Heart left ventricle (tissue), 16 donors: ENCODE measurements around the gene NANOS3. TPM values are rescaled to one million over a fixed set of nuclear protein-coding genes. Genes with fewer than 3 reads are reported as not detected.
A peak's percentile ranks its signal among the peaks of the same experiment; 100 is the strongest.

Experiments used
- ATAC-seq, 4 donors: fragments of 200-7000 bp; cut with Tn5 transposase; one replicate each; pipeline ENCODE4 v1.9.1; 2020 to 2022; ENCODE audit warnings: moderate library complexity in 4 of 4, mild to moderate bottlenecking in 3 of 4, moderate number of reproducible peaks in 1 of 4
- DNase-seq, 5 donors: peaks; one replicate each; pipeline ENCODE4 v3.0.0-alpha.2; 2020
- H3K27ac ChIP-seq, 12 donors: fragments of 200-600 bp; sonication (generic) in 4 of 12; one replicate each; pipeline versions ENCODE4 v1.5.0 to v1.8.0; 2016 to 2022; ENCODE audit warnings: mild to moderate bottlenecking in 2 of 12
- H3K27me3 ChIP-seq, 9 donors: fragments of 200-600 bp; sonication (generic) in 2 of 9; one replicate each; pipeline versions ENCODE4 v1.5.1 to v1.8.0; 2016 to 2022; ENCODE audit warnings: mild to moderate bottlenecking in 3 of 9
- H3K36me3 ChIP-seq, 9 donors: fragments of 200-600 bp; sonication (generic) in 2 of 9; one replicate each; pipeline versions ENCODE4 v1.5.0 to v1.8.0; 2018 to 2022; ENCODE audit warnings: mild to moderate bottlenecking in 2 of 9
- H3K4me1 ChIP-seq, 12 donors: fragments of 200-600 bp; sonication (generic) in 4 of 12; one replicate each; pipeline versions ENCODE4 v1.5.0 to v1.8.0; 2016 to 2022; ENCODE audit warnings: mild to moderate bottlenecking in 3 of 12
- H3K4me3 ChIP-seq, 12 donors: fragments of 200-600 bp; sonication (generic) in 4 of 12; one replicate each; pipeline versions ENCODE4 v1.5.0 to v1.8.0; 2017 to 2022; ENCODE audit warnings: mild to moderate bottlenecking in 9 of 12, moderate library complexity in 4 of 12
- H3K9me3 ChIP-seq, 12 donors: fragments of 200-600 bp; sonication (generic) in 4 of 12; one replicate each; pipeline versions ENCODE4 v1.5.0 to v1.8.0; 2016 to 2022; ENCODE audit warnings: mild to moderate bottlenecking in 1 of 12
- POLR2A ChIP-seq, 2 donors: fragments of 450-650 bp; IDR thresholded peaks; one replicate each; pipeline ENCODE4 v1.6.1; 2017; ENCODE audit warnings: antibody characterized with exemption in 2 of 2, mild to moderate bottlenecking in 2 of 2, moderate library complexity in 2 of 2
- WGBS, 4 donors: extraction: QIAGEN DNeasy Blood & Tissue Kit in 2 of 4; methylation state at CpG; one replicate each; pipeline versions ENCODE4 v1.1.5 to v1.1.7; 2013 to 2018; 5-methylcytosine and 5-hydroxymethylcytosine counted together
- intact Hi-C, 10 donors: fragments of 100-400 bp; cut with DNase I; formaldehyde crosslinking; loops; one replicate each; pipeline versions ENCODE4 v1.11.1 to v1.14.2; 2022
- polyA plus RNA-seq, 2 donors: library from polyadenylated mRNA; stranded (reverse); fragments of 200-250 nt; gene quantifications; one replicate each; pipeline ENCODE4 v1.2.3, GENCODE V29; 2013
- total RNA-seq, 9 donors: library from RNA; depleted of rRNA in 2 of 9; stranded (reverse); fragments of >200 nt in 2 of 9; fragmentation: NEBNext Ultra II Directional in 3 of 9; extraction: Animal tissue kit (Norgen Biotek cat#: 25700) in 3 of 9; gene quantifications; one replicate each; pipeline versions ENCODE4 v1.1.0 to v1.2.4, GENCODE V29; 2016 to 2023
- TF ChIP-seq, protein P1 (sequence below), 12 donors: fragments of 200-600 bp; sonication (generic) in 4 of 12; IDR thresholded peaks; one replicate each; pipeline versions ENCODE4 v1.5.0 to v1.8.0; 2018 to 2022; ENCODE audit warnings: antibody characterized with exemption in 12 of 12, mild to moderate bottlenecking in 5 of 12
- donor health status: ischemic (EF 13 %, LVEDD 7.1; RV severe dilation, severe dysfunction).
- donor health status: healthy with polysubstance abuse.
- donor health status: DM: no; HTN: yes; CAD: no.
- donor health status: DM: no; HTN: no; CAD: no.
- donor health status: ischemic (EF 25% LVEDD 6.9; RV normal size, moderate dysfunction).
- donor health status: ischemic (EF 25% LVEDD 5.7; RV mildly dilated, moderate dysfunction).
- donor health status: healthy.
- donor health status: DM: yes; HTN: yes; CAD: no.
- donor health status: ischemic (EF 35%, LVEDD 5.7; RV mildly dilated, moderate dysfunction).
- donor health status: nonischemic (EF 11% LVEDD 7.7; RV severe dilation, severe dysfunction).
- donor health status: DM: yes; HTN: yes; CAD: no.
- donor health status: PGD.
- donor health status: ischemic (EF 29% LVEDD 5.4; RV normal size, mild dysfunction).
- donor health status: nonischemic (EF 23%, LVEDD 6.1; RV moderate dilation, normal function).

Gene NANOS3
- total and polyA plus RNA-seq, 11 donors: 0.36 to 1.7 (median 1.1) TPM; not detected in 5

- intact Hi-C loops: no loop called here
- DNase-seq (no peak), ATAC-seq (no peak)
- Histone ChIP-seq H3K4me3 (no peak overlapping the region), H3K27me3 (peaks cover 0 to 8% (median 0%) of the 10 kb centered on the region in 9 donors), H3K4me1 (peaks cover 0 to 17% (median 6%) of the 10 kb centered on the region in 12 donors), H3K27ac (no peak overlapping the region), H3K36me3 (no peaks in the 10 kb centered on the region), H3K9me3 (no peaks in the 10 kb centered on the region)
- TF ChIP-seq, protein P1, sequence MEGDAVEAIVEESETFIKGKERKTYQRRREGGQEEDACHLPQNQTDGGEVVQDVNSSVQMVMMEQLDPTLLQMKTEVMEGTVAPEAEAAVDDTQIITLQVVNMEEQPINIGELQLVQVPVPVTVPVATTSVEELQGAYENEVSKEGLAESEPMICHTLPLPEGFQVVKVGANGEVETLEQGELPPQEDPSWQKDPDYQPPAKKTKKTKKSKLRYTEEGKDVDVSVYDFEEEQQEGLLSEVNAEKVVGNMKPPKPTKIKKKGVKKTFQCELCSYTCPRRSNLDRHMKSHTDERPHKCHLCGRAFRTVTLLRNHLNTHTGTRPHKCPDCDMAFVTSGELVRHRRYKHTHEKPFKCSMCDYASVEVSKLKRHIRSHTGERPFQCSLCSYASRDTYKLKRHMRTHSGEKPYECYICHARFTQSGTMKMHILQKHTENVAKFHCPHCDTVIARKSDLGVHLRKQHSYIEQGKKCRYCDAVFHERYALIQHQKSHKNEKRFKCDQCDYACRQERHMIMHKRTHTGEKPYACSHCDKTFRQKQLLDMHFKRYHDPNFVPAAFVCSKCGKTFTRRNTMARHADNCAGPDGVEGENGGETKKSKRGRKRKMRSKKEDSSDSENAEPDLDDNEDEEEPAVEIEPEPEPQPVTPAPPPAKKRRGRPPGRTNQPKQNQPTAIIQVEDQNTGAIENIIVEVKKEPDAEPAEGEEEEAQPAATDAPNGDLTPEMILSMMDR (IDR thresholded peaks at IDR 0.05): no peak
- no peak for TF ChIP-seq POLR2A (IDR thresholded peaks at IDR 0.05)
- 91 to 97% (median 94%) methylated on average over 4 of the region's 4 CpGs for WGBS, 4 donors
These were observed 6.1 kb upstream of the NANOS3 start for GRCh38 chr19:13870873-13871272.

GRCh38 chr19:13872339-13872694 lies 4.6 kb upstream of the NANOS3 start:
- WGBS, 4 donors: 43 to 56% (median 46%) methylated on average over 5 of the region's 5 CpGs
- no peak for TF ChIP-seq POLR2A (IDR thresholded peaks at IDR 0.05)
- TF ChIP-seq, protein P1 (IDR thresholded peaks at IDR 0.05): no peak
- DNase-seq (no peak), ATAC-seq (no peak)
- Histone ChIP-seq H3K4me3 (peak overlapping the region in 10 of 12 donors; percentile 0 to 50 (median 47)), H3K27me3 (peaks cover 0 to 3% (median 0%) of the 10 kb centered on the region in 9 donors), H3K36me3 (no peaks in the 10 kb centered on the region), H3K27ac (peak overlapping the region in 1 of 12 donors; percentile 38), H3K9me3 (no peaks in the 10 kb centered on the region), H3K4me1 (peaks cover 0 to 9% (median 0%) of the 10 kb centered on the region in 12 donors)
- intact Hi-C loops: no loop called here

- DNase-seq (peak in 3 of 5 donors; percentile 24 to 50 (median 45)), ATAC-seq (peak; percentile 28 to 70 (median 52))
- intact Hi-C loops: no loop called here
These were observed 4.1 kb upstream of the NANOS3 start for GRCh38 chr19:13872695-13873389.

More at GRCh38 chr19:13872695-13873389, 4.1 kb upstream of the NANOS3 start:
- no peak for TF ChIP-seq POLR2A (IDR thresholded peaks at IDR 0.05)
- TF ChIP-seq, protein P1 (IDR thresholded peaks at IDR 0.05): peak in 4 of 12 donors; percentile 14 to 25 (median 20)
- H3K4me3 ChIP-seq: peak overlapping the region; percentile 0 to 50 (median 46)
- 2 to 8% (median 5%) methylated on average over 21 to 45 of the region's 45 CpGs for WGBS, 4 donors
- H3K4me1 ChIP-seq: peaks cover 0 to 9% (median 0%) of the 10 kb centered on the region in 12 donors
- H3K9me3 ChIP-seq: no peaks in the 10 kb centered on the region
- no peaks in the 10 kb centered on the region for H3K36me3 ChIP-seq
- peak overlapping the region in 2 of 12 donors; percentile 12 to 38 for H3K27ac ChIP-seq
- no peaks in the 10 kb centered on the region for H3K27me3 ChIP-seq
